HepG2 (cell line): ENCODE measurements around the gene FITM1. TPM values are rescaled to one million over a fixed set of nuclear protein-coding genes. Genes with fewer than 3 reads are reported as not detected.

Experiments used
- CCAR2 ChIP-seq: fragments of 200-400 bp; formaldehyde crosslinking; optimal IDR thresholded peaks from 2 replicates; pipeline ENCODE3; 2018; ENCODE audit warnings: low read depth, mild to moderate bottlenecking, low read length, moderate library complexity
- CHD4 ChIP-seq: fragments of 200-600 bp; sonication (generic); IDR thresholded peaks from 2 replicates; pipeline ENCODE4 v1.7.0; 2017; ENCODE audit warnings: mild to moderate bottlenecking, low read length, borderline replicate concordance
- ISX ChIP-seq: sonication (generic); formaldehyde crosslinking; conservative IDR thresholded peaks from 2 replicates; pipeline ENCODE4 v1.5.0; 2020; ENCODE audit warnings: missing genetic modification reagents
- LCORL ChIP-seq, 2 experiments: fragments of 450-650 bp in 1 of 2; sonication (generic) in 1 of 2; formaldehyde crosslinking in 1 of 2; IDR thresholded peaks; 2 replicates each; pipeline versions ENCODE4 v1.5.0 to v1.6.1; 2017 to 2020; ENCODE audit warnings: antibody characterized with exemption in 1 of 2, missing genetic modification reagents in 1 of 2
- MAFK ChIP-seq, 2 experiments: IDR thresholded peaks in 1 of 2; conservative IDR thresholded peaks in 1 of 2; 2 replicates each; pipeline ENCODE4 v1.6.1; 2011; ENCODE audit warnings: improper control_type of control experiment in 2 of 2, low read length in 2 of 2
- PBX3 ChIP-seq: sonication (generic); formaldehyde crosslinking; IDR thresholded peaks from 2 replicates; pipeline ENCODE4 v1.8.1; 2023; ENCODE audit warnings: missing genetic modification reagents, inconsistent platforms, borderline replicate concordance
- PCBP2 ChIP-seq: fragments of 200-400 bp; formaldehyde crosslinking; optimal IDR thresholded peaks from 2 replicates; pipeline ENCODE3; 2018; ENCODE audit warnings: low read length, low read depth; ENCODE audit not compliant: poor library complexity, severe bottlenecking
- POLR2G ChIP-seq: fragments of 200-400 bp; formaldehyde crosslinking; IDR thresholded peaks from 2 replicates; pipeline ENCODE4 v1.6.1; 2018; ENCODE audit warnings: mild to moderate bottlenecking, low read depth, low read length, moderate library complexity
- RAD21 ChIP-seq: fragments of 450-650 bp; formaldehyde crosslinking; IDR thresholded peaks from 2 replicates; pipeline ENCODE4 v1.5.0; 2020; ENCODE audit warnings: mild to moderate bottlenecking
- RBFOX2 ChIP-seq: fragments of 200-400 bp; formaldehyde crosslinking; IDR thresholded peaks from 2 replicates; pipeline ENCODE4 v1.6.1; 2017; ENCODE audit warnings: low read depth, mild to moderate bottlenecking, low read length
- REPIN1 ChIP-seq: sonication (generic); formaldehyde crosslinking; IDR thresholded peaks from 2 replicates; pipeline ENCODE4 v1.8.0; 2022; ENCODE audit warnings: missing genetic modification reagents, low read depth, mild to moderate bottlenecking, borderline replicate concordance
- REXO4 ChIP-seq: sonication (generic); formaldehyde crosslinking; IDR thresholded peaks from 2 replicates; pipeline ENCODE4 v1.8.0; 2022; ENCODE audit warnings: missing genetic modification reagents, mild to moderate bottlenecking, borderline replicate concordance
- SAFB2 ChIP-seq: sonication (generic); formaldehyde crosslinking; IDR thresholded peaks from 2 replicates; pipeline ENCODE4 v1.5.1; 2020; ENCODE audit warnings: missing genetic modification reagents, low read depth, mild to moderate bottlenecking, borderline replicate concordance
- SALL1 ChIP-seq: sonication (generic); formaldehyde crosslinking; IDR thresholded peaks from 2 replicates; pipeline ENCODE4 v1.8.0; 2022; ENCODE audit warnings: mild to moderate bottlenecking, missing genetic modification reagents
- TOE1 ChIP-seq: sonication (generic); formaldehyde crosslinking; IDR thresholded peaks from 2 replicates; pipeline ENCODE4 v1.4.0; 2020; ENCODE audit warnings: mild to moderate bottlenecking, missing genetic modification reagents
- ZFP36L2 ChIP-seq: sonication (generic); formaldehyde crosslinking; IDR thresholded peaks from 2 replicates; pipeline ENCODE4 v1.4.0; 2020; ENCODE audit warnings: missing genetic modification reagents
- ZNF142 ChIP-seq: sonication (generic); formaldehyde crosslinking; IDR thresholded peaks from 2 replicates; pipeline ENCODE4 v1.4.0; 2020; ENCODE audit warnings: missing genetic modification reagents
- ZNF263 ChIP-seq: sonication (generic); formaldehyde crosslinking; IDR thresholded peaks from 2 replicates; pipeline ENCODE4 v1.4.0; 2020; ENCODE audit warnings: missing genetic modification reagents
- ZNF274 ChIP-seq: sonication (generic); formaldehyde crosslinking; IDR thresholded peaks from 2 replicates; pipeline ENCODE4 v1.5.1; 2020; ENCODE audit warnings: mild to moderate bottlenecking, missing genetic modification reagents
- ZNF547 ChIP-seq: sonication (generic); formaldehyde crosslinking; IDR thresholded peaks from 2 replicates; pipeline ENCODE4 v1.5.1; 2020; ENCODE audit warnings: mild to moderate bottlenecking, missing genetic modification reagents
- ZNF883 ChIP-seq: sonication (generic); formaldehyde crosslinking; IDR thresholded peaks from 2 replicates; pipeline ENCODE4 v1.5.1; 2020; ENCODE audit warnings: mild to moderate bottlenecking, missing genetic modification reagents; ENCODE audit errors: not compliant biosample characterization
- polyA plus RNA-seq, 8 experiments: library from polyadenylated mRNA; depleted of rRNA in 3 of 8; stranded (reverse) in 7 of 8; unstranded in 1 of 8; fragments of >200 nt; fragmentation: Illumina TruSeq in 4 of 8; extraction: Trizol in 4 of 8; gene quantifications; 2 replicates each; pipeline versions ENCODE4 v1.2.1 to v1.2.3, GENCODE V29; 2011 to 2016; ENCODE audit warnings: low read depth in 4 of 8, missing spikeins in 1 of 8, mixed read lengths in 1 of 8; ENCODE audit not compliant: insufficient read depth in 1 of 8
- total RNA-seq, 5 experiments: library from RNA; depleted of rRNA; stranded (reverse); fragments of >200 nt; fragmentation: Illumina TruSeq; extraction: Trizol; gene quantifications; 2 replicates each; pipeline ENCODE4 v1.2.3, GENCODE V29; 2016; ENCODE audit warnings: low read depth in 1 of 5
- TF ChIP-seq, protein P1 (sequence below): IDR thresholded peaks from 2 replicates; pipeline ENCODE4 v1.6.1; 2018; ENCODE audit warnings: missing genetic modification reagents

FITM1 gene
- total and polyA plus RNA-seq, 2 of the 13 experiments (the other 11 are each of a cell fraction or from before 2014, with no cell fraction given): 2.7 to 5.8 TPM

GRCh38 chr14:24102357-24103048 is 28.0 kb upstream of the FITM1 start (continued):
- TF ChIP-seq ZNF142 (CRISPR knock-in tag): no peak
- no peak for TF ChIP-seq RAD21 (CRISPR knock-in tag)
- TF ChIP-seq SAFB2: no peak
- no peak for TF ChIP-seq ISX
- no peak for TF ChIP-seq PBX3 (CRISPR knock-in tag)
- TF ChIP-seq ZNF263 (CRISPR knock-in tag): no peak
- peak; percentile 55 for TF ChIP-seq ZNF883 (CRISPR knock-in tag)
- TF ChIP-seq, protein P1, sequence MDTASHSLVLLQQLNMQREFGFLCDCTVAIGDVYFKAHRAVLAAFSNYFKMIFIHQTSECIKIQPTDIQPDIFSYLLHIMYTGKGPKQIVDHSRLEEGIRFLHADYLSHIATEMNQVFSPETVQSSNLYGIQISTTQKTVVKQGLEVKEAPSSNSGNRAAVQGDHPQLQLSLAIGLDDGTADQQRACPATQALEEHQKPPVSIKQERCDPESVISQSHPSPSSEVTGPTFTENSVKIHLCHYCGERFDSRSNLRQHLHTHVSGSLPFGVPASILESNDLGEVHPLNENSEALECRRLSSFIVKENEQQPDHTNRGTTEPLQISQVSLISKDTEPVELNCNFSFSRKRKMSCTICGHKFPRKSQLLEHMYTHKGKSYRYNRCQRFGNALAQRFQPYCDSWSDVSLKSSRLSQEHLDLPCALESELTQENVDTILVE: no peak
- TF ChIP-seq CHD4: no peak
- peak; percentile 13 for TF ChIP-seq PCBP2
- TF ChIP-seq MAFK (conservative IDR thresholded peaks at IDR 0.05 in 1 of 2, IDR thresholded peaks at IDR 0.05 in 1 of 2; ENCODE audit: low read length in 2 of 2): peak in 1 of 2 experiments; percentile 23; a peak in 1 of 4 replicates
- TF ChIP-seq REPIN1 (CRISPR knock-in tag): peak; percentile 1; the same call in 1 of the 2 replicates
- no peak for TF ChIP-seq LCORL (IDR thresholded peaks at IDR 0.05)
- no peak for TF ChIP-seq LCORL (CRISPR knock-in tag; IDR thresholded peaks at IDR 0.05)
- no peak for TF ChIP-seq ZFP36L2
- peak; percentile 25; the same call in 1 of the 2 replicates for TF ChIP-seq SALL1 (CRISPR knock-in tag)
- peak; percentile 62; the same call in 1 of the 2 replicates for TF ChIP-seq POLR2G
- TF ChIP-seq TOE1 (CRISPR knock-in tag): no peak
- TF ChIP-seq ZNF547: peak; percentile 64; the same call in 1 of the 2 replicates
- no peak for TF ChIP-seq REXO4 (CRISPR knock-in tag)
- peak; percentile 36 for TF ChIP-seq CCAR2
- TF ChIP-seq RBFOX2: peak; percentile 52
- TF ChIP-seq ZNF274 (CRISPR knock-in tag): 0 out of 2 replicates have a peak, but pooled peaks have one; percentile 51
